Measurements from ENCODE around the gene KCNN1.

- TF ChIP-seq, protein P1, sequence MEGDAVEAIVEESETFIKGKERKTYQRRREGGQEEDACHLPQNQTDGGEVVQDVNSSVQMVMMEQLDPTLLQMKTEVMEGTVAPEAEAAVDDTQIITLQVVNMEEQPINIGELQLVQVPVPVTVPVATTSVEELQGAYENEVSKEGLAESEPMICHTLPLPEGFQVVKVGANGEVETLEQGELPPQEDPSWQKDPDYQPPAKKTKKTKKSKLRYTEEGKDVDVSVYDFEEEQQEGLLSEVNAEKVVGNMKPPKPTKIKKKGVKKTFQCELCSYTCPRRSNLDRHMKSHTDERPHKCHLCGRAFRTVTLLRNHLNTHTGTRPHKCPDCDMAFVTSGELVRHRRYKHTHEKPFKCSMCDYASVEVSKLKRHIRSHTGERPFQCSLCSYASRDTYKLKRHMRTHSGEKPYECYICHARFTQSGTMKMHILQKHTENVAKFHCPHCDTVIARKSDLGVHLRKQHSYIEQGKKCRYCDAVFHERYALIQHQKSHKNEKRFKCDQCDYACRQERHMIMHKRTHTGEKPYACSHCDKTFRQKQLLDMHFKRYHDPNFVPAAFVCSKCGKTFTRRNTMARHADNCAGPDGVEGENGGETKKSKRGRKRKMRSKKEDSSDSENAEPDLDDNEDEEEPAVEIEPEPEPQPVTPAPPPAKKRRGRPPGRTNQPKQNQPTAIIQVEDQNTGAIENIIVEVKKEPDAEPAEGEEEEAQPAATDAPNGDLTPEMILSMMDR (IDR thresholded peaks at IDR 0.05) = no peak
- no peak for TF ChIP-seq POLR2A (IDR thresholded peaks at IDR 0.05)
Observed at GRCh38 chr19:17999684-18000479, 33.0 kb downstream of the KCNN1 start.
